Measurements from ENCODE around the gene KRT222.

- TF ChIP-seq CTCF (IDR thresholded peaks at IDR 0.05) (no peak), POLR2A (IDR thresholded peaks at IDR 0.05) (no peak), POLR2AphosphoS5 (IDR thresholded peaks at IDR 0.05) (no peak)
Observed at GRCh38 chr17:40606548-40607353, 58.2 kb downstream of the KRT222 start.

Data from prostate gland (tissue), 2 donors.